HCT116 (cell line): ENCODE data around the gene PDE7B. TPM values are rescaled to one million over a fixed set of nuclear protein-coding genes. Genes with fewer than 3 reads are reported as not detected.

Experiments
- ATAC-seq: fragments of 200-7000 bp; cut with Tn5 transposase; 2 replicates; pipeline ENCODE4 v1.9.1; 2020; ENCODE audit warnings: mild to moderate bottlenecking, moderate library complexity
- BruUV-seq: library from RNA; stranded (reverse); fragments of 400-500 nt; replicated peaks from 2 replicates; lab custom pipeline; 2021; lab: Mats Ljungman, UMichigan
- CTCF ChIA-PET: fragments of 300-600 bp; sonication (Branson Sonifier 250); formaldehyde crosslinking; loops from one replicate; lab custom pipeline; 2021; ENCODE audit warnings: antibody characterized with exemption; lab: Charles Lee
- POLR2A ChIA-PET: fragments of 300-600, 350-600 bp; sonication (Branson Sonifier 250); formaldehyde crosslinking; loops from one replicate; lab custom pipeline; 2021; ENCODE audit warnings: antibody characterized with exemption; lab: Charles Lee
- RAD21 ChIA-PET, 2 experiments: fragments of 300-600 bp; sonication (Branson Sonifier 250); formaldehyde crosslinking; loops; one replicate each; lab custom pipeline; 2023; ENCODE audit warnings: low total read pairs in 2 of 2; ENCODE audit not compliant: uncharacterized antibody in 2 of 2, unreplicated experiment in 2 of 2, low non-redundant PET in 1 of 2; lab: Charles Lee
- DNase-seq: peaks from one replicate; pipeline ENCODE4 v3.0.0-alpha.2; 2010; ENCODE audit warnings: low read depth, low spot score
- H2AFZ ChIP-seq: fragments of 200-600 bp; shearing (Covaris generic), sonication (generic); 2 replicates; pipeline ENCODE4 v1.6.1; 2017; ENCODE audit warnings: low read depth, mixed run types, mixed read lengths, antibody characterized with exemption, low read length; ENCODE audit not compliant: poor library complexity, severe bottlenecking
- H3K27ac ChIP-seq: 2 replicates; pipeline ENCODE4 v1.5.1; 2012; ENCODE audit warnings: low read depth, low read length
- H3K27me3 ChIP-seq: fragments of 200-600 bp; sonication (generic); 2 replicates; pipeline ENCODE4 v1.6.1; 2016; ENCODE audit warnings: mixed run types, low read length, mixed read lengths; ENCODE audit not compliant: insufficient read depth
- H3K36me3 ChIP-seq, 2 experiments: fragments of 200-500 bp in 1 of 2; fragments of 200-600 bp in 1 of 2; sonication (Bioruptor generic) in 1 of 2; sonication (generic) in 1 of 2; 2 replicates each; pipeline versions ENCODE4 v1.5.1 to v1.6.1; 2014 to 2016; ENCODE audit warnings: low read length in 2 of 2, inconsistent platforms in 1 of 2, mixed read lengths in 1 of 2, mixed run types in 1 of 2; ENCODE audit not compliant: insufficient read depth in 2 of 2, control insufficient read depth in 1 of 2
- H3K4me1 ChIP-seq, 2 experiments: fragments of 200-600 bp in 1 of 2; sonication (generic) in 1 of 2; 2 replicates each; pipeline versions ENCODE4 v1.5.1 to v1.6.1; 2012 to 2017; ENCODE audit warnings: low read length in 2 of 2, inconsistent platforms in 1 of 2, mild to moderate bottlenecking in 1 of 2, mixed read lengths in 1 of 2, mixed run types in 1 of 2, moderate library complexity in 1 of 2; ENCODE audit not compliant: insufficient read depth in 2 of 2, control insufficient read depth in 1 of 2
- H3K4me2 ChIP-seq: fragments of 200-600 bp; sonication (generic); 2 replicates; pipeline ENCODE4 v1.6.1; 2017; ENCODE audit warnings: mixed run types, low read length, mixed read lengths
- H3K4me3 ChIP-seq, 2 experiments: fragments of 200-600 bp in 1 of 2; sonication (generic) in 1 of 2; replicated peaks in 1 of 2; 2 replicates each; pipeline ENCODE4 v1.5.1; 2011 to 2016; ENCODE audit warnings: low read length in 2 of 2, control low read depth in 1 of 2, low read depth in 1 of 2, mild to moderate bottlenecking in 1 of 2, mixed read lengths in 1 of 2, mixed run types in 1 of 2
- H3K79me2 ChIP-seq: fragments of 200-600 bp; sonication (generic); 2 replicates; pipeline ENCODE4 v1.6.1; 2017; ENCODE audit warnings: mild to moderate bottlenecking, mixed run types, low read length, moderate library complexity, mixed read lengths; ENCODE audit not compliant: insufficient read depth
- H3K9ac ChIP-seq: fragments of 200-600 bp; sonication (generic); 2 replicates; pipeline ENCODE4 v1.6.1; 2016; ENCODE audit warnings: low read length, mixed read lengths
- H3K9me2 ChIP-seq: fragments of 200-600 bp; sonication (generic), shearing (Covaris generic); 2 replicates; pipeline ENCODE4 v1.6.1; 2017; ENCODE audit warnings: mixed run types, mild to moderate bottlenecking, moderate library complexity; ENCODE audit not compliant: insufficient read depth
- H3K9me3 ChIP-seq, 2 experiments: fragments of 200-500 bp in 1 of 2; fragments of 200-600 bp in 1 of 2; sonication (Bioruptor generic) in 1 of 2; sonication (generic) in 1 of 2; 2 replicates each; pipeline ENCODE4 v1.6.1; 2014 to 2017; ENCODE audit warnings: low read length in 2 of 2, mixed read lengths in 2 of 2, inconsistent platforms in 1 of 2, low read depth in 1 of 2, mild to moderate bottlenecking in 1 of 2, mixed run types in 1 of 2, moderate library complexity in 1 of 2; ENCODE audit not compliant: control insufficient read depth in 1 of 2, insufficient read depth in 1 of 2
- H4K20me1 ChIP-seq: fragments of 200-600 bp; sonication (generic), shearing (Covaris generic); 2 replicates; pipeline ENCODE4 v1.6.1; 2017; ENCODE audit warnings: mixed run types, mild to moderate bottlenecking, moderate library complexity; ENCODE audit not compliant: insufficient read depth
- CBX3 ChIP-seq: IDR thresholded peaks from 2 replicates; pipeline ENCODE4 v1.6.1; 2012; ENCODE audit warnings: low read depth
- CEBPB ChIP-seq: IDR thresholded peaks from 2 replicates; pipeline ENCODE4 v1.6.1; 2012; ENCODE audit warnings: low read depth
- CTCF ChIP-seq, 3 experiments: fragments of 200-600 bp in 1 of 3; sonication (generic) in 1 of 3; IDR thresholded peaks in 2 of 3; conservative IDR thresholded peaks in 1 of 3; 2 replicates each; pipeline ENCODE4 v1.5.1; 2012 to 2017; ENCODE audit warnings: low read depth in 2 of 3, low read length in 2 of 3, antibody characterized with exemption in 1 of 3, borderline replicate concordance in 1 of 3, control low read depth in 1 of 3, mild to moderate bottlenecking in 1 of 3, mixed read lengths in 1 of 3, mixed run types in 1 of 3, moderate library complexity in 1 of 3; ENCODE audit not compliant: insufficient read depth in 1 of 3
- EGR1 ChIP-seq: IDR thresholded peaks from 2 replicates; pipeline ENCODE4 v1.6.1; 2012; ENCODE audit warnings: low read depth
- EZH2 ChIP-seq: fragments of 200-600 bp; sonication (generic); IDR thresholded peaks from 2 replicates; pipeline ENCODE4 v1.6.1; 2017; ENCODE audit warnings: antibody characterized with exemption, mixed run types
- SIN3A ChIP-seq: IDR thresholded peaks from 2 replicates; pipeline ENCODE4 v1.6.1; 2012; ENCODE audit warnings: low read depth
- SP1 ChIP-seq: IDR thresholded peaks from 2 replicates; pipeline ENCODE4 v1.6.1; 2012; ENCODE audit warnings: low read depth
- TCF7L2 ChIP-seq: IDR thresholded peaks from 2 replicates; pipeline ENCODE4 v1.7.0; 2011; ENCODE audit warnings: borderline replicate concordance, inconsistent platforms; ENCODE audit not compliant: insufficient read depth, insufficient read length; ENCODE audit errors: extremely low read depth
- YY1 ChIP-seq: IDR thresholded peaks from 2 replicates; pipeline ENCODE4 v1.6.1; 2011; ENCODE audit warnings: low read length, low read depth, moderate library complexity, mild to moderate bottlenecking; ENCODE audit not compliant: insufficient replicate concordance; ENCODE audit errors: extremely low read depth
- ZBTB33 ChIP-seq: IDR thresholded peaks from 2 replicates; pipeline ENCODE4 v1.6.1; 2011; ENCODE audit warnings: mild to moderate bottlenecking, low read length, moderate library complexity; ENCODE audit not compliant: insufficient replicate concordance; ENCODE audit errors: extremely low read depth
- ZNF274 ChIP-seq: fragments of 200-500 bp; sonication (Bioruptor generic); IDR thresholded peaks from 2 replicates; pipeline ENCODE4 v1.6.1; 2014; ENCODE audit warnings: mild to moderate bottlenecking, low read depth, low read length, inconsistent platforms
- intact Hi-C: fragments of 100-400 bp; cut with micrococcal nuclease; formaldehyde crosslinking; loops from 2 replicates; pipeline ENCODE4 v1.10.0; 2022
- total RNA-seq: library from RNA; stranded (reverse); gene quantifications from one replicate; pipeline ENCODE4 v1.2.1, GENCODE V29; 2021; ENCODE audit not compliant: unreplicated experiment

PDE7B gene
- total RNA-seq, 1 experiment from 2014 or later = 0.61 TPM

- Histone ChIP-seq H3K27me3 (no peaks in the 10 kb centered on the region), H3K4me2 (no peak overlapping the region), H3K9me2 (no peaks in the 10 kb centered on the region), H3K36me3 (no peaks in the 10 kb centered on the region), H3K4me3 (no peak overlapping the region), H3K9ac (no peak overlapping the region), H3K4me1 (peaks cover 0 to 11% of the 10 kb centered on the region in 2 experiments; a peak in 1 of 4 replicates), H3K9me3 (no peaks in the 10 kb centered on the region), H3K27ac (no peak overlapping the region), H3K79me2 (no peaks in the 10 kb centered on the region), H2AFZ (no peak overlapping the region), H4K20me1 (no peaks in the 10 kb centered on the region)
- intact Hi-C loops = no loop called here
- ChIA-PET RAD21 (no interaction called here), POLR2A (no interaction called here), CTCF (no interaction called here)
- DNase-seq (no peak), ATAC-seq (no peak)
- no TSS peak for BruUV-seq
- TF ChIP-seq CBX3 (no peak), EGR1 (no peak), EZH2 (no peak), SIN3A (no peak), CEBPB (no peak), SP1 (no peak), YY1 (no peak)
Measured at GRCh38 chr6:135940616-135941167, 89.2 kb downstream of the PDE7B start.

GRCh38 chr6:135941275-135942025 is 89.9 kb downstream of the PDE7B start:
- ATAC-seq = no peak
- Histone ChIP-seq H4K20me1 (no peaks in the 10 kb centered on the region), H3K9me3 (no peaks in the 10 kb centered on the region), H3K4me3 (no peak overlapping the region), H3K4me2 (no peak overlapping the region), H3K9ac (no peak overlapping the region), H3K4me1 (peaks cover 0 to 5% of the 10 kb centered on the region in 2 experiments; a peak in 1 of 4 replicates), H3K27me3 (no peaks in the 10 kb centered on the region), H2AFZ (no peak overlapping the region), H3K36me3 (no peaks in the 10 kb centered on the region), H3K27ac (no peak overlapping the region), H3K9me2 (no peaks in the 10 kb centered on the region), H3K79me2 (no peaks in the 10 kb centered on the region)
- no TSS peak for BruUV-seq
- CTCF ChIA-PET = no interaction called here
- no peak for DNase-seq
- POLR2A ChIA-PET = no interaction called here
- intact Hi-C loops = no loop called here
- TF ChIP-seq CTCF (IDR thresholded peaks at IDR 0.05 in 2 of 3, conservative IDR thresholded peaks at IDR 0.05 in 1 of 3; ENCODE audit: borderline replicate concordance in 1 of 3, insufficient read depth in 1 of 3, low read depth in 2 of 3, low read length in 2 of 3) = no peak
- no peak for TF ChIP-seq ZNF274
- no peak for TF ChIP-seq TCF7L2
- no peak for TF ChIP-seq ZBTB33
- RAD21 ChIA-PET = no interaction called here
